Fibroblast of mammary gland (primary cell): ENCODE results near the gene TMEM38A.
"Not testable (repeated sequence)": the region's sequence is repeated elsewhere in the genome, so short reads cannot be mapped to it uniquely, and the experiment has no call there.

Experiments
- DNase-seq: peaks from one replicate; pipeline ENCODE4 v3.0.0-alpha.2; 2010; ENCODE audit warnings: low read depth
- H3K4me3 ChIP-seq: 2 replicates; pipeline ENCODE4 v1.5.1; 2011; ENCODE audit warnings: low read depth, mild to moderate bottlenecking, low read length, moderate library complexity; ENCODE audit not compliant: control insufficient read depth
- TF ChIP-seq, protein P1 (sequence below): conservative IDR thresholded peaks from 2 replicates; pipeline ENCODE4 v1.5.1; 2011; ENCODE audit warnings: low read depth, low read length, inconsistent platforms; ENCODE audit not compliant: control insufficient read depth, insufficient read depth

TMEM38A gene

DNA sequence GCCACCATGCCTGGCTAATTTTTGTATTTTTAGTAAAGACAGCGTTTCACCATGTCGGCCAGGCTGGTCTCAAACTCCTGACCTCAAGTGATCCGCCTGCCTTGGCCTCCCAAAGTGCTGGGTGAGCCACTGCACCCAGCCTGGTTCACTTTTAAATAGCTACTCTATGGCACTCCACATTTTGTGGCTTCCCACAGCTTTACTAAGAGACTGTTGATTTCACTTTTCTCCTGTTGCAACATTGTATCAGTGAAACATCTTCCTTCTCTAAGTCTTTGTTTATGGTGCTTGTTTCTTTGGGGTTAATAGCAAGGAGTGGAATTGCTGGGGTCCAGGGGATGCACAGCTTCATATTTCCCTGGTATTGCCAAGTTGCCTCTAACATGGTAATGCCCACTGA lies 12.3 kb downstream of the TMEM38A start:
- H3K4me3 ChIP-seq, result no peak overlapping the region
- TF ChIP-seq, protein P1, sequence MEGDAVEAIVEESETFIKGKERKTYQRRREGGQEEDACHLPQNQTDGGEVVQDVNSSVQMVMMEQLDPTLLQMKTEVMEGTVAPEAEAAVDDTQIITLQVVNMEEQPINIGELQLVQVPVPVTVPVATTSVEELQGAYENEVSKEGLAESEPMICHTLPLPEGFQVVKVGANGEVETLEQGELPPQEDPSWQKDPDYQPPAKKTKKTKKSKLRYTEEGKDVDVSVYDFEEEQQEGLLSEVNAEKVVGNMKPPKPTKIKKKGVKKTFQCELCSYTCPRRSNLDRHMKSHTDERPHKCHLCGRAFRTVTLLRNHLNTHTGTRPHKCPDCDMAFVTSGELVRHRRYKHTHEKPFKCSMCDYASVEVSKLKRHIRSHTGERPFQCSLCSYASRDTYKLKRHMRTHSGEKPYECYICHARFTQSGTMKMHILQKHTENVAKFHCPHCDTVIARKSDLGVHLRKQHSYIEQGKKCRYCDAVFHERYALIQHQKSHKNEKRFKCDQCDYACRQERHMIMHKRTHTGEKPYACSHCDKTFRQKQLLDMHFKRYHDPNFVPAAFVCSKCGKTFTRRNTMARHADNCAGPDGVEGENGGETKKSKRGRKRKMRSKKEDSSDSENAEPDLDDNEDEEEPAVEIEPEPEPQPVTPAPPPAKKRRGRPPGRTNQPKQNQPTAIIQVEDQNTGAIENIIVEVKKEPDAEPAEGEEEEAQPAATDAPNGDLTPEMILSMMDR, result no peak
- DNase-seq, result no peak

DNA sequence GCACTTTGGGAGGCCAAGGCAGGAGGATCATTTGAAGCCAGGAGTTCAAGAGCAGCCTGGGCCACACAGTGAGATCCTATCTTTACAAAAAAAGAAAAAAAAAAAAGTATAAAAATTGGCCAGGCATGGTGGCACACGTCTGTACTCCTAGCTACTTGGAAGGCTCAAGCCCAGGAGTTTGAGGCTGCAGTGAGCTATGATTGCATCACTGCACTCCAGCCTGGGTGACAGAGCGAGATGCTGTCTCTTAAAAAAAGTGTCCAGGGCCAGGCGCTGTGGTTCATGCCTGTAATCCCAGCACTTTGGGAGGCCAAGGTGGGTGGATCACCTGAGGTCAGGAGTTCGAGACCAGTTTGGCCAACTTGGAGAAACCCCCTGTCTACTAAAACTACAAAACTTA lies 12.9 kb downstream of the TMEM38A start:
- not testable (repeated sequence) for H3K4me3 ChIP-seq, DNase-seq

DNA sequence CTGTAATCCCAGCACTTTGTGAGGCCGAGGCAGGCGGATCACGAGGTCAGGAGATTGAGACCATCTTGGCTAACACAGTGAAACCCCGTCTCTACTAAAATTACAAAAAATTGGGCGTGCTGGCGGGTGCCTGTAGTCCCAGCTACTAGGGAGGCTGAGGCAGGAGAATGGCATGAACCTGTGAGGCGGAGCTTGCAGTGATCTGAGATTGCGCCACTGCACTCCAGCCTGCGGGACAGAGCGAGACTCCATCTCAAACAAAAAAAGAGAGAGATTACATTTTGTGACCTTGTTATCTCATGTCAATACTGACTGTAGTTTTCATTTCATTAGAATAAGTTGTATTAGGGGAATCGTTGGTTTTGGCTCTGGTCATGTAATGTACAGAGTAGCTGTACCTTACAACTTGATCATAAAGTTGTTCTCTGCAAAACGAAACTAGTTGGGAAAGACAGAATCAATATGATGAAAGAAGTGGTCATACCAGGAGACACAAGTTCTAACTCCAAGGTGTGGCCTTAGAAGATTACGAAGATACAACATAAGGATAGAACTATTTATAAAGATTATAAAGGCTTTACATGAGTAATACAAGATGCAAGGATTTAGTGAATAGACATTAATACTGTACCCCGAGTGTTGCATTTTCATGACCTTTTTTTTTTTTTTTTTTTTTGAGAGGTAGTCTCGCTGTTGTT lies 15.3 kb downstream of the TMEM38A start:
- TF ChIP-seq, protein P1, result no peak
- H3K4me3 ChIP-seq, result no peak overlapping the region
- DNase-seq, result no peak

DNA sequence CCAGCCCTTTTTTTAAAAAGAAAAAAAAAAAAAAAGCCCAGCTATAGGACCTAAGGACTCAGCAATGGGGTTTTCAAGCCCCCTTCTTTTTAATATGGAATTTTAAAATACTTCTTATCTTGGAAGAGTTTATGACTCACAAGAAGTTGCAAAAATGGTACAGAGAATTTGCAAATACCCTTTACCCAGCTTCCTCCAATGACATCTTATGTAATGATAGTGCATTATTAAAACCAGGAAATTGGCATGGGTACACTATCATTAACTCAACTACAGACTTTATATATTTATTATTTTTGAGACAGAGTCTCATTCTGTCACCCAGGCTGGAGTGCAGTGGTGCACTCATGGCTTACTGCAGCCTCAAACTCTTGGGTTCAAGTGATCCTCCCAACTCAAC lies 16.1 kb downstream of the TMEM38A start:
- H3K4me3 ChIP-seq, result no peak overlapping the region
- no peak for DNase-seq
- TF ChIP-seq, protein P1, result no peak

DNA sequence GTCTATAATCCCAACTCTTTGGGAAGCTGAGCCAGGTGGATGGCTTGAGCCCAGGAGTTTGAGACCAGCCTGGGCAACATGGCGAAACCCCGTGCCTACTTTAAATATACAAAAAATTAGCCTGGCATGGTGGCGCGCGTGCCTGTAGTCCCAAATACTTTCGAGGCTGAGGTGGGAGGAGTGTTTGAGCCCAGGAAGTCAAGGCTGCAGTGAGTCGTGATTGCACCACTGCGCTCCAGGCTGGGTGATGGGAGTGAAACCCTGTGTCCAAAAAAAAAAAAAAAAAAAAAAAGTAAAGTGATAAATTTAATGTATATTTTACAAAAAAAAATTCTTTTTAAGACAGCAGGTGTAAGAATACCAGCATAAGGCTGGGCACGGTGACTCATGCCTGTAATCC lies 17.6 kb downstream of the TMEM38A start:
- TF ChIP-seq, protein P1, result no peak
- H3K4me3 ChIP-seq, result no peak overlapping the region
- DNase-seq, result no peak

DNA sequence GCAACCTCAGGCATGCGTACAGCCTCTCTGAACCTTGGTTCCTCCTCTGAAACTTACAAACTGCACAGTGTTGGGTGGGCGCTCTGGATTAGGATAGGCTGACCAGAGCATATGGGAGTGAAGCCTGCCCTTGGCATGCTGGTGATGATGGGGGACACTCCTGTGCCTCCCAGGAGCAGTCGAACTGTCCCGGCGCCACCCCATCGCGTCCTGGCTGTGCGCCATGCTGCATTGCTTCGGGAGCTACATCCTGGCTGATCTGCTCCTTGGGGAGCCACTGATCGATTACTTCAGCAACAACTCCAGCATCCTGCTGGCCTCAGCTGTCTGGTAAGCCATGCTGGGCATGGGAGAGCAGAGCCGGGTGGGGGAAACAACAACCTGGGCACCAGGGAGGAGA lies 18.9 kb downstream of the TMEM38A start:
- TF ChIP-seq, protein P1, result no peak

DNA sequence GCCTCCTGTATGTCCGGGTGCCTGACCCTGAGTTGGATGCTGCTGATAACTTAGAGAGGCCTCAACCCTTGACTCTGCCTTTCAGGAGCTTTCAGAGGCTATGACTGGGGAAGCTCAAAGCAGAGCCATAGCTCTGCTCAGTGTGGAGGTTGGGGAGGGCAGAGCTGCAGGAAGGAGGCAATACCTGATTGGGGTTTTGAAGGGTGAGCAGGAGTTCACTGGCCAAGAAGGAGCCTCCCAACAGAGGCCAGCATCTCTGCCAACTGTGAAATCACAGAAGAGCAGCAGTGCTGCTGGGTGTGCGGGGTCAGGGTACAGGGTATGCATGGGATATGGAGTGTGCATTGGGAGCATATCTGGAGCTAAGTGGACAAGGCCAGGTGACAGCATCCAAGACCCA lies 21.6 kb downstream of the TMEM38A start:
- TF ChIP-seq, protein P1, result no peak
- no peak for DNase-seq
- no peak overlapping the region for H3K4me3 ChIP-seq

More for the DNA sequence above, 18.9 kb downstream of the TMEM38A start:
- no peak overlapping the region for H3K4me3 ChIP-seq
- DNase-seq, result no peak
